NCI-H82 (cell line): ENCODE results near the gene ANAPC15.

ENCODE experiments used
- DNase-seq: peaks from one replicate; lab custom pipeline; 2025; lab: John Stamatoyannopoulos, UW

Gene ANAPC15

GRCh38 chr11:72124046-72124445 is 11.6 kb upstream of the ANAPC15 start:
- no peak for DNase-seq

- DNase-seq, result no peak
Measured at GRCh38 chr11:72123117-72123653, 10.7 kb upstream of the ANAPC15 start.

- no peak for DNase-seq
Measured at GRCh38 chr11:72122607-72123006, 10.1 kb upstream of the ANAPC15 start.

- DNase-seq, result no peak
Measured at GRCh38 chr11:72120930-72121329, 8.4 kb upstream of the ANAPC15 start.

GRCh38 chr11:72119198-72119597 is 6.7 kb upstream of the ANAPC15 start:
- DNase-seq, result peak; percentile 26

- DNase-seq, result no peak
Measured at GRCh38 chr11:72116019-72116755, 3.7 kb upstream of the ANAPC15 start.

GRCh38 chr11:72114570-72114969 is 2.1 kb upstream of the ANAPC15 start:
- DNase-seq, result no peak

- no peak for DNase-seq
Measured at GRCh38 chr11:72112978-72113808, 698 bp upstream of the ANAPC15 start.

- no peak for DNase-seq
Measured at GRCh38 chr11:72111300-72112142, 974 bp downstream of the ANAPC15 start.

GRCh38 chr11:72105888-72106287 is 6.6 kb downstream of the ANAPC15 start, which contains the start of gene TOMT:
TOMT (plus strand) TSS chr11:72105924; CDS start chr11:72105952, 28 bp downstream.
- DNase-seq, result no peak

- DNase-seq, result no peak
Measured at GRCh38 chr11:72103754-72104167, 8.7 kb downstream of the ANAPC15 start.

GRCh38 chr11:72102946-72103753 is 9.3 kb downstream of the ANAPC15 start, which contains the start of gene LAMTOR1:
LAMTOR1 (minus strand) TSS chr11:72103297; CDS start chr11:72103224, 73 bp downstream.
- DNase-seq, result peak; percentile 98

- DNase-seq, result no peak
Measured at GRCh38 chr11:72102631-72102945, 9.9 kb downstream of the ANAPC15 start.

GRCh38 chr11:72102162-72102561 is 10.3 kb downstream of the ANAPC15 start:
- peak; percentile 14 for DNase-seq

- DNase-seq, result no peak
Measured at GRCh38 chr11:72100462-72100861, 12.0 kb downstream of the ANAPC15 start.

GRCh38 chr11:72100009-72100408 is 12.5 kb downstream of the ANAPC15 start:
- DNase-seq, result no peak

GRCh38 chr11:72098741-72099140 is 13.8 kb downstream of the ANAPC15 start:
- no peak for DNase-seq

GRCh38 chr11:72091292-72091691 is 21.2 kb downstream of the ANAPC15 start:
- DNase-seq, result peak; percentile 79

- peak; percentile 53 for DNase-seq
Measured at GRCh38 chr11:72088076-72088808, 24.3 kb downstream of the ANAPC15 start.

- DNase-seq, result peak; percentile 28
Measured at GRCh38 chr11:72085621-72086351, 26.7 kb downstream of the ANAPC15 start.
